Mammary epithelial cell (primary cell): Measurements from ENCODE around the gene ENPP6.

Source experiments
- EZH2 ChIP-seq: IDR thresholded peaks from 2 replicates; pipeline ENCODE4 v1.6.1; 2012; ENCODE audit warnings: low read length, inconsistent platforms, borderline replicate concordance
- TF ChIP-seq, protein P1 (sequence below), 2 donors: IDR thresholded peaks in 1 of 2; conservative IDR thresholded peaks in 1 of 2; 2 replicates each; pipeline ENCODE4 v1.5.1; 2011 to 2012; ENCODE audit warnings: inconsistent platforms in 2 of 2, low read length in 2 of 2, mild to moderate bottlenecking in 2 of 2, control low read depth in 1 of 2, low read depth in 1 of 2; ENCODE audit not compliant: insufficient read depth in 1 of 2; ENCODE audit errors: extremely low read depth in 1 of 2

DNA sequence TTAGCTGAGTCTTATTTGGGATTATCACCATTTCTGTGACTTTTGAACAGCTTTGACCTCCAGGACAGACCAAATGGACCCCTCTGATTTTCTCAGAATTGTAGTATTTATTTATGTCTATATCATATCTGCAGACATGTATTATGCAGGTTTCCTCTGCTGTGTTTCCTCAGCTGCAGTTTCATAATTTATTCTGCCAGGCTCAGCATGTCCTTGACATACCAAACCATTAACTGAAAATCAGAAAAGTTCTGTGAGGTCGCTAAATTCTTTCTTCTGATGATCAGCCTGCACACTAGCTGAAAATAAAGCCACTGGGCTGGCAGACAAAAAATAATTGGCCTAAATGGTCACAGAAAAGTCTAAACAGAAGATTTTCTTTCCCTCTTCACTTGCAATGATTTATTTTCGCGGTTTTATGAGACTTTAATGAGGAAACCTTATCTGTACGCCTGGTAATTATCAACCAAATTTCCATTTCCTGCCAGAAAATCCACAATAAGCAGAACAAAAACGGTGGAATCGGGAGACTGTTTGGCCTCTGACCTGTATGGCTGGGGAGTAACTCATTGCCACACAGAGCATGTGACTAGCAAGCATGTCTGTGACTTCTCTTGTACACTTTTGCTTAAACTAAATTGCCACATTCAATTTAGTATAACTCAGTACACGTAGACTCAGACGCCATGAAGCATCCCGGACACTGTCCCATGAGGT is 150.9 kb downstream of the ENPP6 start:
- TF ChIP-seq, protein P1, sequence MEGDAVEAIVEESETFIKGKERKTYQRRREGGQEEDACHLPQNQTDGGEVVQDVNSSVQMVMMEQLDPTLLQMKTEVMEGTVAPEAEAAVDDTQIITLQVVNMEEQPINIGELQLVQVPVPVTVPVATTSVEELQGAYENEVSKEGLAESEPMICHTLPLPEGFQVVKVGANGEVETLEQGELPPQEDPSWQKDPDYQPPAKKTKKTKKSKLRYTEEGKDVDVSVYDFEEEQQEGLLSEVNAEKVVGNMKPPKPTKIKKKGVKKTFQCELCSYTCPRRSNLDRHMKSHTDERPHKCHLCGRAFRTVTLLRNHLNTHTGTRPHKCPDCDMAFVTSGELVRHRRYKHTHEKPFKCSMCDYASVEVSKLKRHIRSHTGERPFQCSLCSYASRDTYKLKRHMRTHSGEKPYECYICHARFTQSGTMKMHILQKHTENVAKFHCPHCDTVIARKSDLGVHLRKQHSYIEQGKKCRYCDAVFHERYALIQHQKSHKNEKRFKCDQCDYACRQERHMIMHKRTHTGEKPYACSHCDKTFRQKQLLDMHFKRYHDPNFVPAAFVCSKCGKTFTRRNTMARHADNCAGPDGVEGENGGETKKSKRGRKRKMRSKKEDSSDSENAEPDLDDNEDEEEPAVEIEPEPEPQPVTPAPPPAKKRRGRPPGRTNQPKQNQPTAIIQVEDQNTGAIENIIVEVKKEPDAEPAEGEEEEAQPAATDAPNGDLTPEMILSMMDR (conservative IDR thresholded peaks at IDR 0.05 in 1 of 2, IDR thresholded peaks at IDR 0.05 in 1 of 2; ENCODE audit: extremely low read depth in 1 of 2, insufficient read depth in 1 of 2, low read depth in 1 of 2, low read length in 2 of 2): no peak
- no peak for TF ChIP-seq EZH2
